H1 (cell line): Measurements from ENCODE around the gene PRCP. TPM values are rescaled to one million over a fixed set of nuclear protein-coding genes. Genes with fewer than 3 reads are reported as not detected.

ENCODE experiments used
- CTCF ChIA-PET: fragments of 300-600 bp; sonication (Branson Sonifier 250); formaldehyde crosslinking; loops from one replicate; lab custom pipeline; 2021; ENCODE audit not compliant: partially characterized antibody; lab: Charles Lee
- POLR2A ChIA-PET: fragments of 300-600 bp; sonication (Branson Sonifier 250); formaldehyde crosslinking; loops from one replicate; lab custom pipeline; 2021; ENCODE audit warnings: inconsistent platforms; ENCODE audit not compliant: partially characterized antibody; lab: Charles Lee
- DNase-seq, 2 experiments: peaks; one replicate each; pipeline versions ENCODE4 v3.0.0 to v3.0.0-alpha.2; 2010 to 2022; ENCODE audit warnings: low spot score in 2 of 2, low read depth in 1 of 2, mixed read lengths in 1 of 2
- FAIRE-seq: peaks from 2 replicates; lab custom pipeline; 2011; peaks lifted over from hg19 to GRCh38; lab: Jason Lieb, UNC
- H2AFZ ChIP-seq: 2 replicates; pipeline ENCODE4 v1.8.1; 2012; ENCODE audit warnings: low read length, inconsistent platforms
- H2AK5ac ChIP-seq: 2 replicates; pipeline ENCODE4 v1.6.1; 2013; ENCODE audit warnings: low read depth, low read length
- H2BK120ac ChIP-seq: replicated peaks from 2 replicates; pipeline ENCODE3; 2013; ENCODE audit warnings: low read depth, low read length, inconsistent platforms
- H2BK12ac ChIP-seq: 2 replicates; pipeline ENCODE4 v1.6.1; 2013; ENCODE audit warnings: low read depth, low read length
- H2BK15ac ChIP-seq: 2 replicates; pipeline ENCODE4 v1.6.1; 2013; ENCODE audit warnings: low read length
- H2BK20ac ChIP-seq: 2 replicates; pipeline ENCODE4 v1.6.1; 2013; ENCODE audit warnings: low read length
- H2BK5ac ChIP-seq: 2 replicates; pipeline ENCODE4 v1.6.1; 2013; ENCODE audit warnings: low read depth, low read length
- H3K14ac ChIP-seq: 2 replicates; pipeline ENCODE4 v1.6.1; 2013; ENCODE audit warnings: inconsistent platforms; ENCODE audit not compliant: insufficient read length
- H3K18ac ChIP-seq: 2 replicates; pipeline ENCODE4 v1.6.1; 2013; ENCODE audit warnings: low read length; ENCODE audit errors: extremely low read depth
- H3K23ac ChIP-seq: 2 replicates; pipeline ENCODE4 v1.6.1; 2013; ENCODE audit warnings: inconsistent platforms; ENCODE audit not compliant: insufficient read length
- H3K23me2 ChIP-seq: 2 replicates; pipeline ENCODE4 v1.6.1; 2013; ENCODE audit warnings: low read depth, low read length
- H3K27ac ChIP-seq: 2 replicates; pipeline ENCODE4 v1.6.1; 2011; ENCODE audit warnings: low read depth, low read length, inconsistent platforms
- H3K27me3 ChIP-seq, 4 experiments: replicated peaks in 1 of 4; 1 replicate in 1 of 4; 2 replicates in 3 of 4; pipeline versions ENCODE4 v1.6.1 to v1.8.1; 2011 to 2013; ENCODE audit warnings: low read length in 3 of 4, mild to moderate bottlenecking in 3 of 4, inconsistent platforms in 2 of 4, mixed read lengths in 2 of 4, moderate library complexity in 1 of 4; ENCODE audit not compliant: control insufficient read depth in 3 of 4, insufficient read depth in 3 of 4; ENCODE audit errors: extremely low read depth in 1 of 4
- H3K36me3 ChIP-seq, 4 experiments: 2 replicates each; pipeline versions ENCODE4 v1.6.1 to v1.8.1; 2011 to 2013; ENCODE audit warnings: mild to moderate bottlenecking in 4 of 4, low read length in 3 of 4, moderate library complexity in 2 of 4, control low read depth in 1 of 4, inconsistent platforms in 1 of 4; ENCODE audit not compliant: insufficient read depth in 4 of 4, control insufficient read depth in 2 of 4
- H3K4ac ChIP-seq: replicated peaks from 2 replicates; pipeline ENCODE3; 2013; ENCODE audit warnings: low read length, low read depth, mixed read lengths, inconsistent platforms; ENCODE audit not compliant: insufficient read length
- H3K4me1 ChIP-seq, 4 experiments: replicated peaks in 1 of 4; 1 replicate in 1 of 4; 2 replicates in 3 of 4; pipeline versions ENCODE4 v1.6.1 to v1.8.1; 2011 to 2013; ENCODE audit warnings: low read length in 3 of 4, inconsistent platforms in 2 of 4, mixed read lengths in 1 of 4; ENCODE audit not compliant: insufficient read depth in 4 of 4, control insufficient read depth in 3 of 4
- H3K4me2 ChIP-seq, 2 experiments: 2 replicates each; pipeline versions ENCODE4 v1.6.1 to v1.8.1; 2011 to 2013; ENCODE audit warnings: low read depth in 2 of 2, low read length in 2 of 2, control low read depth in 1 of 2, inconsistent platforms in 1 of 2, mild to moderate bottlenecking in 1 of 2; ENCODE audit not compliant: insufficient read depth in 1 of 2
- H3K4me3 ChIP-seq, 4 experiments: fragments of 200-600, 300-600 bp in 1 of 4; sonication (generic), shearing (Covaris generic), sonication (Bioruptor Twin) in 1 of 4; 2 replicates each; pipeline versions ENCODE4 v1.5.1 to v1.8.1; 2011 to 2016; ENCODE audit warnings: low read length in 4 of 4, low read depth in 3 of 4, control low read depth in 2 of 4, inconsistent platforms in 2 of 4, mild to moderate bottlenecking in 2 of 4, mixed read lengths in 1 of 4, moderate library complexity in 1 of 4; ENCODE audit not compliant: insufficient read depth in 2 of 4; ENCODE audit errors: extremely low read depth in 1 of 4
- H3K56ac ChIP-seq: replicated peaks from 2 replicates; pipeline ENCODE3; 2013; ENCODE audit warnings: low read depth, mild to moderate bottlenecking, mixed read lengths, low read length, inconsistent platforms; ENCODE audit not compliant: insufficient read length
- H3K79me1 ChIP-seq: 2 replicates; pipeline ENCODE4 v1.6.1; 2013; ENCODE audit warnings: low read depth, low read length, control low read depth
- H3K79me2 ChIP-seq, 2 experiments: 2 replicates each; pipeline versions ENCODE4 v1.6.1 to v1.8.1; 2012 to 2013; ENCODE audit warnings: low read length in 2 of 2, mild to moderate bottlenecking in 2 of 2, inconsistent platforms in 1 of 2; ENCODE audit not compliant: insufficient read depth in 2 of 2, control insufficient read depth in 1 of 2
- H3K9ac ChIP-seq, 4 experiments: replicated peaks in 1 of 4; 1 replicate in 1 of 4; 2 replicates in 3 of 4; pipeline versions ENCODE4 v1.6.1 to v1.8.1; 2011 to 2013; ENCODE audit warnings: low read depth in 3 of 4, low read length in 3 of 4, control low read depth in 2 of 4, mild to moderate bottlenecking in 2 of 4, moderate library complexity in 2 of 4, inconsistent platforms in 1 of 4; ENCODE audit errors: extremely low read depth in 1 of 4
- H3K9me3 ChIP-seq, 2 experiments: 2 replicates each; pipeline versions ENCODE4 v1.6.1 to v1.8.1; 2012 to 2013; ENCODE audit warnings: mild to moderate bottlenecking in 2 of 2, moderate library complexity in 2 of 2, control low read depth in 1 of 2, inconsistent platforms in 1 of 2, low read depth in 1 of 2, low read length in 1 of 2, mixed read lengths in 1 of 2; ENCODE audit not compliant: insufficient read depth in 2 of 2
- H4K20me1 ChIP-seq, 2 experiments: replicated peaks in 1 of 2; 2 replicates each; pipeline versions ENCODE3 to v1.8.1; 2011 to 2013; ENCODE audit warnings: inconsistent platforms in 2 of 2, low read length in 2 of 2, mild to moderate bottlenecking in 1 of 2; ENCODE audit not compliant: insufficient read depth in 2 of 2, control insufficient read depth in 1 of 2
- H4K5ac ChIP-seq: 2 replicates; pipeline ENCODE4 v1.6.1; 2013; ENCODE audit warnings: low read length, low read depth, mixed read lengths, inconsistent platforms; ENCODE audit not compliant: insufficient read length
- H4K8ac ChIP-seq: 2 replicates; pipeline ENCODE4 v1.8.0; 2013; ENCODE audit warnings: mild to moderate bottlenecking, moderate library complexity, low read length, inconsistent platforms; ENCODE audit not compliant: insufficient read depth; ENCODE audit errors: extremely low read depth
- H4K91ac ChIP-seq: replicated peaks from 2 replicates; pipeline ENCODE3; 2013; ENCODE audit warnings: low read length, mixed read lengths, inconsistent platforms; ENCODE audit not compliant: insufficient read length
- CREB1 ChIP-seq: IDR thresholded peaks from 2 replicates; pipeline ENCODE4 v1.6.1; 2012; ENCODE audit warnings: inconsistent platforms
- CTBP2 ChIP-seq: IDR thresholded peaks from 2 replicates; pipeline ENCODE4 v1.7.0; 2011; ENCODE audit warnings: borderline replicate concordance, mild to moderate bottlenecking, moderate library complexity, mixed read lengths, low read length; ENCODE audit not compliant: insufficient read depth, insufficient read length
- FOSL1 ChIP-seq: IDR thresholded peaks from 2 replicates; pipeline ENCODE4 v1.6.1; 2011; ENCODE audit warnings: mild to moderate bottlenecking, low read depth, low read length, moderate library complexity; ENCODE audit not compliant: insufficient read depth
- GTF2F1 ChIP-seq: IDR thresholded peaks from 2 replicates; pipeline ENCODE4 v1.6.1; 2012; ENCODE audit warnings: low read depth, low read length, improper control_type of control experiment, borderline replicate concordance
- KDM5A ChIP-seq: fragments of 200-600 bp; IDR thresholded peaks from 2 replicates; pipeline ENCODE4 v1.7.1; 2012; ENCODE audit warnings: mild to moderate bottlenecking, low read length, inconsistent platforms, mixed read lengths
- MAFK ChIP-seq: IDR thresholded peaks from 2 replicates; pipeline ENCODE4 v1.6.1; 2012; ENCODE audit warnings: low read depth, mild to moderate bottlenecking, improper control_type of control experiment, low read length
- NANOG ChIP-seq: IDR thresholded peaks from 2 replicates; pipeline ENCODE4 v1.6.1; 2011; ENCODE audit warnings: low read length, low read depth, mild to moderate bottlenecking, inconsistent platforms; ENCODE audit not compliant: insufficient read depth, poor library complexity, severe bottlenecking
- NRF1 ChIP-seq: IDR thresholded peaks from 2 replicates; pipeline ENCODE4 v1.6.1; 2011; ENCODE audit warnings: mild to moderate bottlenecking, low read depth, low read length, improper control_type of control experiment
- SP2 ChIP-seq: IDR thresholded peaks from 2 replicates; pipeline ENCODE4 v1.6.1; 2012; ENCODE audit warnings: mild to moderate bottlenecking, low read length, inconsistent platforms
- TAF1 ChIP-seq: IDR thresholded peaks from 2 replicates; pipeline ENCODE4 v1.6.1; 2011; ENCODE audit warnings: mild to moderate bottlenecking, low read depth, low read length
- WGBS, 2 experiments: shearing (Covaris generic) in 1 of 2; methylation state at CpG; one replicate each; pipeline versions ENCODE4 v1.1.6 to v1.1.7; 2013 to 2015; ENCODE audit warnings: low lambda C conversion rate in 2 of 2, mixed read lengths in 2 of 2, inconsistent platforms in 1 of 2, low coverage in 1 of 2, missing lambda C conversion rate in 1 of 2; ENCODE audit not compliant: insufficient replicate concordance in 2 of 2, insufficient coverage in 1 of 2, insufficient read length in 1 of 2; ENCODE audit errors: extremely low coverage in 1 of 2, missing lambda C conversion rate in 1 of 2; 5-methylcytosine and 5-hydroxymethylcytosine counted together
- polyA plus RNA-seq, 7 experiments: library from polyadenylated mRNA; depleted of rRNA in 3 of 7; stranded (reverse) in 5 of 7; unstranded in 2 of 7; fragments of >200 nt in 5 of 7; fragments of 200-250 nt in 2 of 7; gene quantifications; 1 replicate in 5 of 7; 2 replicates in 1 of 7; 4 replicates in 1 of 7; pipeline versions ENCODE4 v1.2.1 to v1.2.3, GENCODE V29; 2011 to 2013; ENCODE audit warnings: missing spikeins in 2 of 7, mixed read lengths in 2 of 7
- total RNA-seq: library from RNA; stranded (reverse); fragmentation: NEBNext Ultra II Directional; extraction: Animal tissue kit (Norgen Biotek cat#: 25700); gene quantifications from 2 replicates; pipeline ENCODE4 v1.2.1, GENCODE V29; 2021
- TF ChIP-seq, protein P1 (sequence below): IDR thresholded peaks from 2 replicates; pipeline ENCODE4 v1.6.1; 2012; ENCODE audit warnings: inconsistent platforms

PRCP gene
- total and polyA plus RNA-seq, 2 of the 8 experiments (the other 6 are each of a cell fraction or from before 2014, with no cell fraction given), result 63.8 to 84.4 TPM

- H3K27me3 ChIP-seq, result no peaks in the 10 kb centered on the region
- DNase-seq, result no peak
Observed at GRCh38 chr11:82845356-82846353, 54.6 kb downstream of the PRCP start.

More at GRCh38 chr11:82845356-82846353, 54.6 kb downstream of the PRCP start:
- H3K14ac ChIP-seq, result no peak overlapping the region
- no peak overlapping the region for H3K4ac ChIP-seq
- ChIA-PET POLR2A (no interaction called here), CTCF (interaction anchor here (0.6 to 1.1 kb wide), 8 partner anchors 18 to 405 kb away, joined by 3 to 8 read pairs (median 4); no protein-coding TSS in a partner anchor)
- H2BK15ac ChIP-seq, result no peak overlapping the region
- TF ChIP-seq CREB1, result no peak
- TF ChIP-seq KDM5A, result no peak
- TF ChIP-seq SP2, result no peak
- no peak for TF ChIP-seq CTBP2
- TF ChIP-seq GTF2F1, result no peak
- TF ChIP-seq, protein P1, sequence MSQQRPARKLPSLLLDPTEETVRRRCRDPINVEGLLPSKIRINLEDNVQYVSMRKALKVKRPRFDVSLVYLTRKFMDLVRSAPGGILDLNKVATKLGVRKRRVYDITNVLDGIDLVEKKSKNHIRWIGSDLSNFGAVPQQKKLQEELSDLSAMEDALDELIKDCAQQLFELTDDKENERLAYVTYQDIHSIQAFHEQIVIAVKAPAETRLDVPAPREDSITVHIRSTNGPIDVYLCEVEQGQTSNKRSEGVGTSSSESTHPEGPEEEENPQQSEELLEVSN, result no peak
- no peak for TF ChIP-seq NANOG
- TF ChIP-seq FOSL1, result no peak
- TF ChIP-seq TAF1, result no peak
- TF ChIP-seq NRF1, result no peak
- TF ChIP-seq MAFK, result no peak
- FAIRE-seq, result no peak
- H3K23ac ChIP-seq, result no peak overlapping the region
- H3K79me1 ChIP-seq, result no peaks in the 10 kb centered on the region
- no peak overlapping the region for H2BK12ac ChIP-seq
- H4K5ac ChIP-seq, result no peak overlapping the region
- H3K27ac ChIP-seq, result no peak overlapping the region
- 72% methylated on average over 7 of the region's 7 CpGs; no CpG with 5 or more reads in 1 of the 2 experiments for WGBS, 2 experiments
- H3K18ac ChIP-seq, result no peak overlapping the region
- no peak overlapping the region for H2BK20ac ChIP-seq
- no peak overlapping the region for H3K4me2 ChIP-seq
- H3K79me2 ChIP-seq, result no peaks in the 10 kb centered on the region
- no peak overlapping the region for H2AK5ac ChIP-seq
- no peak overlapping the region for H2BK5ac ChIP-seq
- no peaks in the 10 kb centered on the region for H4K20me1 ChIP-seq
- H2AFZ ChIP-seq, result no peak overlapping the region
- H3K56ac ChIP-seq, result no peak overlapping the region
- H2BK120ac ChIP-seq, result no peak overlapping the region
- no peak overlapping the region for H4K91ac ChIP-seq
- no peaks in the 10 kb centered on the region for H3K9me3 ChIP-seq
- H3K4me1 ChIP-seq, result peaks cover 0 to 5% (median 2%) of the 10 kb centered on the region in 4 experiments; a peak in 2 of 7 replicates
- no peak overlapping the region for H3K4me3 ChIP-seq
- no peak overlapping the region for H4K8ac ChIP-seq
- no peaks in the 10 kb centered on the region for H3K23me2 ChIP-seq
- H3K36me3 ChIP-seq, result peaks cover 0 to 4% (median 2%) of the 10 kb centered on the region in 4 experiments; a peak in 2 of 8 replicates
- H3K9ac ChIP-seq, result no peak overlapping the region
